Tibial artery (tissue), 4 donors: Measurements from ENCODE around the gene LRRC4B.
"Not testable (repeated sequence)": the region's sequence is repeated elsewhere in the genome, so short reads cannot be mapped to it uniquely, and the experiment has no call there.

Experiments used
- DNase-seq, 2 donors: peaks; one replicate each; pipeline ENCODE4 v3.0.0-alpha.2; 2019
- H3K27ac ChIP-seq, 2 donors: fragments of 200-600 bp; sonication (generic) in 1 of 2; 1 replicate in 1 of 2; 2 replicates in 1 of 2; pipeline ENCODE4 v1.5.1; 2018 to 2019; ENCODE audit warnings: mild to moderate bottlenecking in 1 of 2
- H3K27me3 ChIP-seq, 2 donors: fragments of 200-600 bp; sonication (generic) in 1 of 2; one replicate each; pipeline versions ENCODE4 v1.5.1 to v1.6.0; 2016 to 2019
- H3K36me3 ChIP-seq, 3 donors: fragments of 200-600 bp; sonication (generic) in 2 of 3; one replicate each; pipeline ENCODE4 v1.5.1; 2016 to 2019; ENCODE audit warnings: mild to moderate bottlenecking in 2 of 3
- H3K4me1 ChIP-seq, 4 donors: fragments of 200-600 bp; sonication (generic) in 2 of 4; 1 replicate in 3 of 4; 2 replicates in 1 of 4; pipeline ENCODE4 v1.5.1; 2016 to 2019
- H3K4me3 ChIP-seq, 2 donors: fragments of 200-600 bp; sonication (generic) in 1 of 2; 1 replicate in 1 of 2; 2 replicates in 1 of 2; pipeline ENCODE4 v1.5.1; 2018 to 2019; ENCODE audit warnings: mild to moderate bottlenecking in 2 of 2
- H3K9me3 ChIP-seq, 3 donors: fragments of 200-600 bp; sonication (generic) in 1 of 3; one replicate each; pipeline ENCODE4 v1.5.1; 2016 to 2019
- intact Hi-C: fragments of 100-400 bp; cut with DNase I; formaldehyde crosslinking; loops from one replicate; pipeline ENCODE4 v1.15.0; 2023; ENCODE audit warnings: low total_unique reads
- TF ChIP-seq, protein P1 (sequence below), 2 experiments: fragments of 200-600 bp in 1 of 2; fragments of 450-650 bp in 1 of 2; IDR thresholded peaks; one replicate each; pipeline ENCODE4 v1.5.1; 2017 to 2019; ENCODE audit warnings: antibody characterized with exemption in 2 of 2, mild to moderate bottlenecking in 1 of 2, moderate library complexity in 1 of 2

The LRRC4B gene

DNA sequence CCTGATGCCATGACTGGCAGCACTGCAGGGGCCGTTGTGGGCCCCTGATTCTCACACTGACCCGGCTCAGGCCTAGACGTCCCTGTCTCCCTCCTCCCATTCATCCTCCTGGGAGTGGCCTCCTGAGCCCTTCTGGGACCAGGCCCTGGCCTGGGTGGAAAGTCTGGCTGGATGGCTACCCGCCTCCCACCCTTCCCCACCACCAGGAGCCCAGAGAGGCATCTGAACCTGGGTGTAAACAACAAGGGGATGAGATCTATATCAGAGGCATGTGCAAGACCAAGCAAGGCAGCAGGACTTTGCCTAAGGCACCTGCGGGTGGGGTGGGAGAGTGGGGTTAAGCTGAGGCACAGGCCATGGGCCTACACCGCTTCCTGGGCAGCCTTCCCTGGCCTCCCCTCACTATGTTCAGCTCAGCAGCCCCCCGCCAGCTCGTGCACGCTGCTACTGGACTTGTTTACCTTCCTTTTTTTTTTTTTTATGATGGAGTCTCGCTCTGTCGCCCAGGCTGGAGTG is 32.5 kb downstream of the LRRC4B start:
- H3K27ac ChIP-seq = no peak overlapping the region
- no peaks in the 10 kb centered on the region for H3K36me3 ChIP-seq
- intact Hi-C loops = loop anchor here (10.0 kb wide), 1 partner anchor 249 kb away; no protein-coding TSS in a partner anchor

DNA sequence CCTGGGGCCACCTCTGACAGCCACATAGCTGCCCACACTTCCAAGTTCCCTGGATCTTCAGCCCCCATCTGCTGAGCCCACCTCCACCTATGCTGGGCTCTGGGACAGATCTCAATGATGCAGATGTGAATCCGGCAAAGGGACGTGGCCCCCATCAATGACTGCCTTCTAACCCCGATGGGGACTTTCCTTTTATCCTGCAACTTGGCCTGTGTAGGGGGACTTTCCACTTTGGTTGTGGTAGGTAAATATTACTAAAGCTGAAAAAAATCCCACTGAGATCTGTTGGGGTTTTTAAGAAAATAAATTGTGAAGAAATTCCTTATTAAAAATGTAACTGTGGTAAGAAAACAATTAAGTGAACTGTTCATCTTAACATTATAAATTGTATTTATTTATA is 33.8 kb downstream of the LRRC4B start:
- TF ChIP-seq, protein P1, sequence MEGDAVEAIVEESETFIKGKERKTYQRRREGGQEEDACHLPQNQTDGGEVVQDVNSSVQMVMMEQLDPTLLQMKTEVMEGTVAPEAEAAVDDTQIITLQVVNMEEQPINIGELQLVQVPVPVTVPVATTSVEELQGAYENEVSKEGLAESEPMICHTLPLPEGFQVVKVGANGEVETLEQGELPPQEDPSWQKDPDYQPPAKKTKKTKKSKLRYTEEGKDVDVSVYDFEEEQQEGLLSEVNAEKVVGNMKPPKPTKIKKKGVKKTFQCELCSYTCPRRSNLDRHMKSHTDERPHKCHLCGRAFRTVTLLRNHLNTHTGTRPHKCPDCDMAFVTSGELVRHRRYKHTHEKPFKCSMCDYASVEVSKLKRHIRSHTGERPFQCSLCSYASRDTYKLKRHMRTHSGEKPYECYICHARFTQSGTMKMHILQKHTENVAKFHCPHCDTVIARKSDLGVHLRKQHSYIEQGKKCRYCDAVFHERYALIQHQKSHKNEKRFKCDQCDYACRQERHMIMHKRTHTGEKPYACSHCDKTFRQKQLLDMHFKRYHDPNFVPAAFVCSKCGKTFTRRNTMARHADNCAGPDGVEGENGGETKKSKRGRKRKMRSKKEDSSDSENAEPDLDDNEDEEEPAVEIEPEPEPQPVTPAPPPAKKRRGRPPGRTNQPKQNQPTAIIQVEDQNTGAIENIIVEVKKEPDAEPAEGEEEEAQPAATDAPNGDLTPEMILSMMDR (IDR thresholded peaks at IDR 0.05) = no peak
- Histone ChIP-seq H3K4me1 (peaks cover 0 to 7% (median 0%) of the 10 kb centered on the region in 4 donors), H3K9me3 (peaks cover 0 to 14% (median 14%) of the 10 kb centered on the region in 3 donors), H3K36me3 (no peaks in the 10 kb centered on the region), H3K4me3 (no peak overlapping the region), H3K27me3 (peaks cover 0 to 19% of the 10 kb centered on the region in 2 donors), H3K27ac (no peak overlapping the region)
- DNase-seq = no peak
- intact Hi-C loops = loop anchor here (10.0 kb wide), 1 partner anchor 250 kb away; no protein-coding TSS in a partner anchor

More for the DNA sequence above, 32.5 kb downstream of the LRRC4B start:
- H3K27me3 ChIP-seq = peaks cover 0 to 12% of the 10 kb centered on the region in 2 donors
- no peak overlapping the region for H3K4me3 ChIP-seq
- TF ChIP-seq, protein P1 (IDR thresholded peaks at IDR 0.05) = no peak
- no peak for DNase-seq
- H3K4me1 ChIP-seq = peaks cover 0 to 7% (median 0%) of the 10 kb centered on the region in 4 donors
- peaks cover 0 to 14% (median 14%) of the 10 kb centered on the region in 3 donors for H3K9me3 ChIP-seq

DNA sequence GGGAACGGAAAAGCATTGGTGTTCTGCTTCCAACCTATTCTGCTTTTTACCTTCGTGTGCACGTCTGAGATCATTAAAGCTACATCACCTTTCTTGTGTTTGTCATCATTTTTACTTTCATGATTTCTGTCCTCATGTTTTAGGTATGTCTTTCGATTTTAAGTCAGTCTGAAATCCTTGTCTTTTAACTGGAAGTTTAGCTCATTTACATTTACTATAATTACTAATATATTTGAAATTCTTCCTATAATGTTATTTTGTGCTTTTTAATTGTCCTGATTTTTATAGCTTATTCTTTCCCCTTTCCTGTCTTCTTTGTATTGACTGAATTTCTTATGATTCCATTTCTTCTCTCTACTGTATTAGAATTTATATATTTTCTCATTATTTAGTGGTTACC is 35.3 kb downstream of the LRRC4B start:
- no peak overlapping the region for H3K27ac ChIP-seq
- peaks cover 0 to 19% of the 10 kb centered on the region in 2 donors for H3K27me3 ChIP-seq
- no peak for DNase-seq
- no peaks in the 10 kb centered on the region for H3K36me3 ChIP-seq
- peaks cover 0 to 14% (median 14%) of the 10 kb centered on the region in 3 donors for H3K9me3 ChIP-seq
- no peak overlapping the region for H3K4me3 ChIP-seq
- H3K4me1 ChIP-seq = no peaks in the 10 kb centered on the region
- intact Hi-C loops = loop anchor here (10.0 kb wide), 1 partner anchor 252 kb away; no protein-coding TSS in a partner anchor
- TF ChIP-seq, protein P1 (IDR thresholded peaks at IDR 0.05) = no peak

- H3K9me3 ChIP-seq = peaks cover 0 to 14% (median 14%) of the 10 kb centered on the region in 3 donors
- H3K4me3 ChIP-seq = no peak overlapping the region
- H3K27me3 ChIP-seq = peaks cover 0 to 14% of the 10 kb centered on the region in 2 donors
- H3K27ac ChIP-seq = no peak overlapping the region
- TF ChIP-seq, protein P1 (IDR thresholded peaks at IDR 0.05) = no peak
- no peak for DNase-seq
- intact Hi-C loops = loop anchor here (10.0 kb wide), 1 partner anchor 254 kb away; no protein-coding TSS in a partner anchor
- H3K36me3 ChIP-seq = no peaks in the 10 kb centered on the region
- no peaks in the 10 kb centered on the region for H3K4me1 ChIP-seq
Observed at GRCh38 chr19:50531171-50531612, 37.0 kb downstream of the LRRC4B start.

GRCh38 chr19:50528052-50528451 is 40.2 kb downstream of the LRRC4B start:
- H3K4me3 ChIP-seq, intact Hi-C loops, H3K36me3 ChIP-seq, DNase-seq, H3K27ac ChIP-seq, H3K4me1 ChIP-seq, H3K9me3 ChIP-seq: not testable (repeated sequence)
- H3K27me3 ChIP-seq = peaks cover 0 to 14% of the 10 kb centered on the region in 2 donors

- TF ChIP-seq, protein P1 (IDR thresholded peaks at IDR 0.05) = no peak
- Histone ChIP-seq H3K36me3 (peaks cover 6 to 10% (median 8%) of the 10 kb centered on the region in 3 donors), H3K27me3 (no peaks in the 10 kb centered on the region), H3K4me3 (no peak overlapping the region), H3K27ac (no peak overlapping the region), H3K4me1 (no peaks in the 10 kb centered on the region), H3K9me3 (no peaks in the 10 kb centered on the region)
- no peak for DNase-seq
- intact Hi-C loops = no loop called here
Observed at GRCh38 chr19:50522881-50523280, 45.4 kb downstream of the LRRC4B start.
